ENCODE measurements around the gene TMEM51.
A peak's percentile ranks its signal among the peaks of the same experiment; 100 is the strongest.
"Not testable (repeated sequence)": the region's sequence is repeated elsewhere in the genome, so short reads cannot be mapped to it uniquely, and the experiment has no call there.

The TMEM51 gene

GRCh38 chr1:15168479-15168878 is 14.9 kb downstream of the TMEM51 start:
- peak; percentile 72 to 98 for DNase-seq (ENCODE audit: low read depth in 2 of 2)
- TF ChIP-seq, protein P1, sequence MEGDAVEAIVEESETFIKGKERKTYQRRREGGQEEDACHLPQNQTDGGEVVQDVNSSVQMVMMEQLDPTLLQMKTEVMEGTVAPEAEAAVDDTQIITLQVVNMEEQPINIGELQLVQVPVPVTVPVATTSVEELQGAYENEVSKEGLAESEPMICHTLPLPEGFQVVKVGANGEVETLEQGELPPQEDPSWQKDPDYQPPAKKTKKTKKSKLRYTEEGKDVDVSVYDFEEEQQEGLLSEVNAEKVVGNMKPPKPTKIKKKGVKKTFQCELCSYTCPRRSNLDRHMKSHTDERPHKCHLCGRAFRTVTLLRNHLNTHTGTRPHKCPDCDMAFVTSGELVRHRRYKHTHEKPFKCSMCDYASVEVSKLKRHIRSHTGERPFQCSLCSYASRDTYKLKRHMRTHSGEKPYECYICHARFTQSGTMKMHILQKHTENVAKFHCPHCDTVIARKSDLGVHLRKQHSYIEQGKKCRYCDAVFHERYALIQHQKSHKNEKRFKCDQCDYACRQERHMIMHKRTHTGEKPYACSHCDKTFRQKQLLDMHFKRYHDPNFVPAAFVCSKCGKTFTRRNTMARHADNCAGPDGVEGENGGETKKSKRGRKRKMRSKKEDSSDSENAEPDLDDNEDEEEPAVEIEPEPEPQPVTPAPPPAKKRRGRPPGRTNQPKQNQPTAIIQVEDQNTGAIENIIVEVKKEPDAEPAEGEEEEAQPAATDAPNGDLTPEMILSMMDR (IDR thresholded peaks at IDR 0.05; ENCODE audit: low read depth, low read length): peak; percentile 15
- H3K4me3 ChIP-seq (replicated peaks in 1 of 2; ENCODE audit: low read depth in 2 of 2, low read length in 2 of 2): no peak overlapping the region

DNA sequence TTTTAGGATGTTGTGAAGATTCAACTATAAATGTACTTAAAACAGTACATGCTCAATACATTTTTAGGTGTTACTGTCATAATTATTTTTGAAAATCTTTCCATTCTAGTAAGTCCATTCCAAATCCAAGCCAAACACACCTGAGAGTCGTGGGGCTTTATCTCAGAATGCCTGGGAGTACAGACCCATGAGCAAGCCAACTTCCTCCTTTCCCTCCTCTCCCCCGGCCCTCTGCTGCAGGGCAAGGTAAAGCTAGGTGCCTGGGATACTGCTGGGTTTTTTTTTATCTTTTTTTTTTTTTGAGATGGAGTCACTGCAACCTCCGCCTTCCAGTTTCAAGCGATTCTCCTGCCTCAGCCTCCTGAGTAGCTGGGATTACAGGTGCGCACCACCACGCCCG is 16.5 kb downstream of the TMEM51 start:
- TF ChIP-seq, protein P1 (IDR thresholded peaks at IDR 0.05; ENCODE audit: low read depth, low read length): no peak
- no peak overlapping the region for H3K4me3 ChIP-seq (replicated peaks in 1 of 2; ENCODE audit: low read depth in 2 of 2, low read length in 2 of 2)
- DNase-seq (ENCODE audit: low read depth in 2 of 2): no peak

DNA sequence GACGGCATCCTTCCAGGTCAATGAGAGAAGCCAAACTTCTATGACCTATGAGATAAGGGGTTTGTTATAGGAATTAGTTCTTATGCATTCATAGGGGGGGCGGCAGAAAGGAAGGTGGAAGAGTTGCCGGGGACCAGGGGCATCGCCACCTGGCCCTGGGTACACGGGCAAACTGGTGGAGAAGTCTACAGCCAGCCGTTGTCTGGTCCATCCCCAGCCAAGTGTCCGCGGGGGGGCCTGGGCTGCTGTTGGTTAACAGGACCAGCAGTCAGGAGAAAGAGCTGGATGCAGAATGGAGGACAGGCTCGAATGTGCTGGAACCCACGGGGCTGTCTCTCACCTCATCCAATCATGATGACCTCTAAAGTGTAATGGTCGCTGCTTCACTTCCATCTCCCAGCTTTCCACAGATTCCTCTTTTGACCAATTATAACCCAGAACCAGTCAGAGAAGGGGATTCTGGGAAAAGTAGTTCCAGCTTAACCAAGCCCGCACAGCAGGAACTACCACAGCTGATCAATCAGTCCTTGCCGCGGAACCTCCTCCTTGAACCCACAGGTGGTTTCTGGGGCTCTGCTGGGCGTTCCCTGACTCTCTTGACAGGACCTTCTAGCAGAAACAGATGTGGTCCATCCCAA is 17.8 kb downstream of the TMEM51 start:
- no peak for DNase-seq (ENCODE audit: low read depth in 2 of 2)
- no peak overlapping the region for H3K4me3 ChIP-seq (replicated peaks in 1 of 2; ENCODE audit: low read depth in 2 of 2, low read length in 2 of 2)
- TF ChIP-seq, protein P1 (IDR thresholded peaks at IDR 0.05; ENCODE audit: low read depth, low read length): no peak

DNA sequence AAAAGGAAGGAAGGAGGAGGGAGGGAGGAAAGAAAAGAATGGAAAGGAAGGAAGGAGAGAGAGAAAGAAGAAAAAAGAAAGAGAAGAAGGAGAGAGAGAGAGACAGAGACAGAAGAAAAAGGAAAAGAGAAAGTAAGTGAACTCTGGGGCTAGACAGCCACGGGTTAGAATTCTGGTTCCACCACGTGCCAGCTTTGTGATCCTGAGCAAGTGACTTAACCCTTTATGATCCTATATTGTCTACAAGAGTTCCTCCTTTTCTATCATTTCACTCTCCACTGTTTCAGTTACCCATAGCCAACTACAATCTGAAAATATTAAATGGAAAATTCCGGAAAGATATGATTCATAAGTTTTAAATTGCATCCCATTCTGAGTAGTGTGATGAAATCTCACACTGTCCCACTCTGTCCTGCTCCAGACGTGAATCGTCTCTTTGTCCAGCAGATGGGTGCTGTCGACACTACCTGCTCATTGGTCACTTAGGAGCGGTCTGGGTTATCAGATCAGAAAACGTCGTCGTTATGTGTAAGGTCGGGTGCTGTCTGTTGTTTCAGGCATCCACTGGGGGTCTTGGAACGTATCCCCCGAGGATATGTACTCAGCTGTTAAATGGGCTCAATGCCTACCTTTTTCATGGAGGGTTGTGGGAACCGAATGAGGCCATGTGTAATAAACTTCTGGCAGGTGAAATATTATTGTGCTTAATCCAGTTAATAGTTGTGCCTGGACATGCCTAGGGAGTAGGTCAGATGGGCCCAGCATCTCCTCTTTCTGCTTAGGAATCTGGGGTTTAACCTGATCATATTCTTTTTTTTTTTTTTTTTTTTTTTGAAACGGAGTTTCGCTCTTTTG is 19.1 kb downstream of the TMEM51 start:
- TF ChIP-seq, protein P1 (IDR thresholded peaks at IDR 0.05; ENCODE audit: low read depth, low read length): no peak
- DNase-seq (ENCODE audit: low read depth in 2 of 2): peak; percentile 38 to 71
- H3K4me3 ChIP-seq (replicated peaks in 1 of 2; ENCODE audit: low read depth in 2 of 2, low read length in 2 of 2): no peak overlapping the region

GRCh38 chr1:15173863-15174614 is 20.5 kb downstream of the TMEM51 start:
- H3K4me3 ChIP-seq (replicated peaks in 1 of 2; ENCODE audit: low read depth in 2 of 2, low read length in 2 of 2): no peak overlapping the region
- TF ChIP-seq, protein P1 (IDR thresholded peaks at IDR 0.05; ENCODE audit: low read depth, low read length): no peak
- no peak for DNase-seq (ENCODE audit: low read depth in 2 of 2)

DNA sequence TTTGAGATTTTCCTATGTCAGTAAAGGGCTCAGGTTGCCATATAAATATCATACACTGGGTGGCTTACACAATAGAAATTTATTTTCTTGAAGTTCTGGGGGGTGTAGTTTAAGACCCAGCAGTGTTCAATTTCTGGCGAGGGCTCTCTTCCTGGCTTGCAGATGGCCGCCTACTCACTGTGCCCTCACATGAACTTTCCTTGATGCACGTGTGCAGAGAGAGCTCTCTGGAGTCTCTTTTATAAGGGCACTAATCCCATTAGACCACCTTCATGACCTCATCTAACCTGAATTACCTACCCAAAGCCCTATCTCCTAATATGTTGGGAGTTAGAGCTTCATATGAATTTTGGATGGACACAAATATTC is 21.1 kb downstream of the TMEM51 start:
- DNase-seq (ENCODE audit: low read depth in 2 of 2): no peak
- TF ChIP-seq, protein P1 (IDR thresholded peaks at IDR 0.05; ENCODE audit: low read depth, low read length): no peak
- no peak overlapping the region for H3K4me3 ChIP-seq (replicated peaks in 1 of 2; ENCODE audit: low read depth in 2 of 2, low read length in 2 of 2)

DNA sequence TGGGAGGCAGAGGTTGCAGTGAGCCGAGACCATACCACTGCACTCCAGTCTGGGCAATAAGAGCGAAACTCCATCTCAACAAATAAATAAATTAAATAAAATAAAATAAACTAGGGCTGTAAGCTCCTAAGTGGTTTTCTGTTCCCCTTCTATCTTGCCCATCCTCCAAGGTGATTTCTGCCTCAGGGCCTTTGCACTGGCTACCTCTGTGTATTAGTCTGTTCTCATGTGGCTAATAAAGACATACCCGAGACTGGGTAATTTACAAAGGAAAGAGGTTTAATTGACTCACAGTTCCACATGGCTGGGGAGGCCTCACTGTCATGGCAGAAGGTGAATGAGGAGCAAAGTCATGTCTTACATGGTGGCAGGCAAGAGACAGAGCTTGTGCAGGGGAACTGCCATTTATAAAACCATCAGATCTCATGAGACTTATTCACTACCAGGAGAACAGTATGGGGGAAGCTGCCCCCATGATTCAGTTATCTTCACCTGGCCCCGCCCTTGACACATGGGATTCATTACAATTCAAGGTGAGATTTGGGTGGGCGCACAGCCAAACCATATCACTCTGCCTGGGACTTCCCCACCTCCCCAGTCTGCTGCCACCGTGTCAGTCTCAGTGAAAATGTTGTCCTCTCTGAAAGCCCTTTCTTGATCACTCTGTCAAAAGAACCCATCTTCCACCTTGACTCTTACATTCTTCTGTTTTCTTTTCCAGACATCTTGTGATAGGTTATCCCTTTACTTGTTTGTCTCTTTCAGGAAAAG is 22.0 kb downstream of the TMEM51 start:
- DNase-seq (ENCODE audit: low read depth in 2 of 2); H3K4me3 ChIP-seq (replicated peaks in 1 of 2; ENCODE audit: low read depth in 2 of 2, low read length in 2 of 2): not testable (repeated sequence)

All from cardiac fibroblast (primary cell).